A204.1 (cell line): ENCODE results near the gene BICRA.
A peak's percentile ranks its signal among the peaks of the same experiment; 100 is the strongest.
"Not testable (repeated sequence)": the region's sequence is repeated elsewhere in the genome, so short reads cannot be mapped to it uniquely, and the experiment has no call there.

ENCODE experiments used
- FAIRE-seq: peaks from 2 replicates; lab custom pipeline; 2012; peaks lifted over from hg19 to GRCh38; lab: Jason Lieb, UNC

BICRA gene

DNA sequence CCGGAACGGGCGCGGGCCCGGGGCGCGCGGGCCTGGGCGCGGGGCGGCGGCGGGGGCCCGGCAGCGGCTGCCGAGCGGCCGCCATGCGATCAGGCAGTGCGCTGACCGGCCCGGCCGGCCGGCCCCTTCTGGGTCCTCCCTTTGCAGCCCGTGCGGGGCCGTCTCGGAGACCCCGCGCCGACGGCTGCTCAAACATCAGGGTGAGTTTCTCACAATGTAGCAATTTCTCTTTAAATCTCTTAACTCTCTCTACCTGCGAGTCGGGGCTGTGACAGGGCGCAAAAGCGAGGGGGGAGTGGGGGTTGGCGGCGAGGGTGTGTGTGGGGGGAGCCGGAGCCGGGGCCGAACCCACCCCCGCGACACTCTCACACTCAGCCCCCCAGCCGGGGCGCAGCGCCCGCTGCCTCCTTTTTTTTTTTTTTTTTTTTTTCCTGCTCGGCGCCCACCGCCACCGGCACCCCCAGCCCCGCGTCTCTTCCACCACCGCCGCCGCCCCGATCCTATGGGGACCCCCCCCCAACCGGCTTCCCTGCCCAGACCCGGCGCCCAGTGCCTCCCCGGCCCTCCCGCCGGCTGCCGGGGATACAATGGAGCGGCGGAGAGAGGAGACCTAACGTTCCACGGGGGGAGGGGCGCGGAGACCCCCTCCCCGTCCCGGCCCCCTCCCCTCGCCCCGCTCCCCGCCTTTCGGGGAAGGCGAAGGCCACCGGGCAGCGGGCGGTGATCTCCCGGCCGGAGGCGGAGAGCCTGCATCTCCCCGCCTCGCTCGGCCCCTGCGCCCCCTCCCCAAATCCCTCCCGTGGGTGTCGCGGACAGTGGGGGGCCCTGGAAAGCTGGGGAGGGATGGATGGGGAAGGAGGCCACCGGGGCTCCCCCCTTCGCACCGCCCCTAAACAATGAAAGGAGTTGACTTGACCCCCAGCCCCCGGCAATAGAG lies at the start of gene BICRA:
TSS of gene BICRA (plus strand) at position 166 of the 937 bp plus-strand sequence. CDS start 64,441 bp downstream, outside the sequence.
- no peak for FAIRE-seq

DNA sequence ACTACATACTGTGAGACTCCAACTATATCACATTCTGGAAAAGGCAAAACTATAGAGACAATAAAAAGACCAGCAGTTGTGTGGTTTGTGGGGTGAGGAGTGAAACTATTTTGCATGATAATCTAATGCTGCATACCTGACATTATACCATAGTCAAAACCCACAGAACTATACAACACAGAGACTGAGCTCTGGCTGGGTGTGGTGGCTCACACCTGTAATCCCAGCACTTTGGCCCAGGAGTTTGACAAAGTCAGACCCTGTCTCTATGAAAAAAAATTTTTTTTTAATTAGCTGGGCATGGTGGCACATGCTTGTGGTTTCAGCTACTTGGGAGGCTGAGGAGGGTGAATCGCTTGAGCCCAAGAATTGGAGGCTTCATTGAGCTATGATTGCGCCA lies 47.9 kb upstream of the BICRA start:
- no peak for FAIRE-seq

- no peak for FAIRE-seq
Observed at GRCh38 chr19:47561440-47562057, 47.4 kb upstream of the BICRA start.

DNA sequence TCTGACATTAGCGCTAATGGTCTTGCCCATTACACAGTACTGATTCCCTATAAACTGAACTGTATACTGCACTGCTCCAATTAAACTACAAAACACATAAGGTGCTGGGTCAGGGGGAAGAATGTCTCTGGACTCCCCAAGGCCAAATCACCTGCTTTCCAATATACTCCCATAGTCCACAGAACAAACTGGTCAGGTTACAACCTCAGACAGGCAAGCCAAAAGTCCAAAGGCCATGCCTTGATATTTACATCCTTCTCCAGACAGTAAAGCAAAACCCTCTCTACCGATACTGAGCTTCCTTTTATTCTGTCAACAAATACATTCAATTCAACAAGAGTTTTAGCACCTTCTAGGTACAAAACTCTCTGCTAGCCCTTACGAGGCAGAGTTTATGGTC lies 44.9 kb upstream of the BICRA start:
- FAIRE-seq, result no peak

DNA sequence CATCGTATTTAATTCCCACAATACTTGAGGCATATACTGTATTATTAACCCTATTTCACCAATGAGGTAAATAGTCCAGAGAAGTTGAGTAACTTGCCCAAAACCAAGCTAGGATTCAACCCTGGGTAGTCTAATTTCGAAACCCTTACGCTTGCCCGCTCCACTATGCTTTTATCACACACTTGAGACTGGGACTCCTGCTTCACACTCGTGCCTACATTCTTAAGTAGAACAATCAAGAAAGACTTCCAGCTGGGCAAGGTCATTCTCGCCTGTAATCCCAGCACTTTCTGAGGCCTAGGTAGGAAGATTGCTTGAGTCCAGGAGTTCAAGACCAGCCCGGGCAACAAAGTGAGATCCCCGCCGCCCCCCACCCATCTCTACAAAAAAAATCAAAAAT lies 39.6 kb upstream of the BICRA start:
- FAIRE-seq, result no peak

DNA sequence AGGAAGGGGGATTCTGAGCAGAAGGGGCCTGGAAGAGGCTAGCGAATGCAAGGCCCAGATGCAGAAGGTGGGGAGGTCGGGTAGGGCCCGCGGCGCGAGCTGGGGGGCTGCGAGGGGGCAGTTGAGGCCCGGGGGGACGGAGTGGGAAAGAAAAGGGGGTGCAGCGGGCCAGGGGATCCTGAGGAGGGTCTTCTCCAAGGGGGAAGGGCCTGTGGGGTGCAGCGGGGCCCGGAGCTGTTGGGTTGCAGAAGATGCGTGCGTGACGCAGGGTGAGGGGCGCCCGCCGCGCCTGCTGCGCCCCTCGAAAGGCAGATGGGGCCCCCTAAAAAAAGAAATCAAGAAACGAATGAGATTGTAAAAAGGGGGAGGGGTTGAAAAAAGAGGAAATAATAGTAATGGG lies 36.3 kb upstream of the BICRA start:
- no peak for FAIRE-seq

DNA sequence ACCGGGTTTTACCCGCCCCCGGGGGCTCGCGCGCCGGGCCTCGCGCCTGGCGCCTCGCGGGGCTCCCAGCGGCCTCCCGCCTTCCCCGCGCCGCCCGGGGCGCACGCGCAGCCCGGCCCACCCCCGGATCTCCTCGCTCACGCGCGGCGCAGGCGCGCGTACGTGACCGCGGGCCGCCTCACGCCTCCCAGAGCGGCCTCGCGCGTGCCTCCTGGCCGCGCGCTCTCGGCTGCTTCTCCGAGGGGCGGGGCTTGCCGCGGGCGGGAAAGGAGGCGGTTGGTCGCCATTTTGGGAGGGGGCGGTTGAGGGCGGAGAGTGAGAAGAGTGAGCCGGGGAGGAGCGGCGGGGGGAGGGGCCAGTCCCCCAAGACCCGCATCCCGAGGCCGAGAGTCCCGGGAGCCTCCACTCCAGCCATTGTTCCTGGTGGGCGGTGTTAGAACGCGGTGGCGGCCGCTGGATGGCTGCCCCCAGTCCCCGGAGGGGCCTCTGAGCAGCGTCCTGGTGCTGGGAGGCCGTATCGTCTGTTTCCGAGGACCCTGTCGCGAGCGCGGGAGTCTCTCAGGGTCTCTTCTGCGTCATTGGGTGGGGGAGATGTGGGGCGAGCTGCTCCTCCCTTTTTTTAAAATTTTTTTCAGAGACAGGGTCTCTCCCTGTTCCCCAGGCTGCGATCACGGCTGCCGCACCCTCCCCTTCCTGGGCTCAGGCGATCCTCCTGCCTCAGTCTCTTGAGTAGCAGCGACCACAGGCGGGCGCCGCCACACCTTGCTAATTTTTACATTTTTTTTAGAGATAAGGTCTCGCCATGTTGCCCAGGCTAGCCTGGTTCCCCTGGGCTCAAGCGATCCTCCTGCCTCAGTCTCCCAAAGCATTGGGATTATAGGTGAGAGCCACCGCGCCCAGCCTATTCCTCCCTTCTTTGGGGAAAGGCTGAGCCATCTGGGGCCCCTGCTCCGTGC lies 35.6 kb upstream of the BICRA start, which contains the start of gene ZNF541:
TSS of gene ZNF541 (minus strand) at position 78 of the 956 bp plus-strand sequence. CDS start 17,292 bp downstream, outside the sequence.
- FAIRE-seq, result no peak

DNA sequence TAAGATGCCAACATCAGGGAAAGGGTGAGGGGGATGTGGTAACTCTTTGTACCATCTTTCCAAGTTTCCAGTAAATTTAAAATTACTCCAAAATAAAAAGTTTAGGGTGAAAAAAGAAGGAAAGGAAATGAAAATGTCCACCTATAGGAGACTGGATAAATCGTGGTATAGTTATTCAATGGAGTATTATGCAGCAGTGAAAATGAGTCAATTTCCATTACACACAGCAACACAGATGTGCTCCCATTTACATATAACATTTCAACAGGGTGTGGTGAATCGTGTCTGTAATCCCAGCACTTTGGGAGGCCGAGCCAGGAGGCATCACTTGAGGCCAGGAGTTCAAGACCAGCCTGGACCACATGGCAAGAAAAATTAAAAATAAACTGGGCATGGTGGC lies 28.5 kb upstream of the BICRA start:
- FAIRE-seq, result no peak

DNA sequence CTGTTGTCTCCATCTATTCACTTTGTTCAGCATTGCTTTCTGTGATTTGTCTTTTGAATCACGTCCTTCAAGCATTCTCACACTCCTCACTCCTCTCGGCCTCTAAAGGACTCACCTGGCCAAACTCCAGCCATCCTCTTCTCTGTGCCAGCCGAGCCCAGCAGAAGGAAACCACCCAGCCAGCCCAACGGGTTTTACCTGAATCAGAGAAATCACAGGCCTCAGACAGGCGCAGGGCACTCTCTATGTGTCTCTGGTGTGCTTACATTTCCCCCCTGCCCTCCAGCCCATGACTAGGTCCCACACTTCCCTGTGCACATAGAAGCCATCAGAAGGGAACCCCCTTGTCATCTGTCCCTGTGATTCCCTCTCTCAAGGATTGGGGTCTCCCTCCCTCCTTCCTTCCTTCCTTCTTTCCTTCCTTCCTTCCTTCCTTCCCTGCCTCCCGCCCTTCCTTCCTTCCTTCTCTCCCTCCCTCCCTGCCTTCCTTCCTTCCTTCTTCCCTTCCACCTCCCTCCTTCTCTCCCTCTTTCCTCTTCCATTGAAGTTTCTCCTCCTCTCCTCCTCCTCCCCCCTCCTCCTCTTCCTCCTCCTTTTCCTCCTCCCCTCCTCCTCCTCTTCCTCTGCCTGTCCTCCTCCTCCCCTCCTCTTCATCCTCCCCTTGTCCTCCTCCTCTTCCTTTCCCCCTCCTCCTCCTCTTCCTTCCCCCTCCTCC lies 27.2 kb upstream of the BICRA start:
- FAIRE-seq, result no peak

DNA sequence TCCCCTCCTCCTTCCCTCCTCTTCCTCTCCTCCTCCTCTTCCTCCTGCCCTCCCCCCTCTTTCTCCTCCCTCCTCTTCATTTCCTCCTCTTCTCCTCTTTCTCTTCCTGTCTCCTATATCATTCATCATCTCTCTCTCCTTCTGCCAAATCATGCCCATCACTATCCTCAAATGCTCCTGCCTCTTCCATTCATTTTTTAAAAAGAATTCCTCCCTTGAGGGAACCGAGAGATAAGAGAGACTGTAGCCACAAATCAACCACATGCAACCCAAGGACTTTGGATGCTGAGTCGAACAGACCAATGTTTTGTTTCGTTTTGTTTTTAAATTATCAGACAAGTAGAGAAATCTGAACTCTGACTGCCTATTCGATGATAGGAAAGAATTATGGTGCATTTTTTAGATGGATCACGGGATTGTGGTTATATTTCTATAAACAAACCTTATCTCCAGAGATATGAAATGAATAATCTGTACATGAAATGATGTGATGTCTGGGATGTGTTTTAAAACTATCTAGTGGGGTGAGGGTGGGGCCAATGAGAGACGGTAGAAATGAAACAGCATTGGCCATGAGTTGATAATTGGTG lies 26.5 kb upstream of the BICRA start:
- FAIRE-seq, result no peak

GRCh38 chr19:47583161-47583560 lies 25.8 kb upstream of the BICRA start:
- FAIRE-seq, result not testable (repeated sequence)

DNA sequence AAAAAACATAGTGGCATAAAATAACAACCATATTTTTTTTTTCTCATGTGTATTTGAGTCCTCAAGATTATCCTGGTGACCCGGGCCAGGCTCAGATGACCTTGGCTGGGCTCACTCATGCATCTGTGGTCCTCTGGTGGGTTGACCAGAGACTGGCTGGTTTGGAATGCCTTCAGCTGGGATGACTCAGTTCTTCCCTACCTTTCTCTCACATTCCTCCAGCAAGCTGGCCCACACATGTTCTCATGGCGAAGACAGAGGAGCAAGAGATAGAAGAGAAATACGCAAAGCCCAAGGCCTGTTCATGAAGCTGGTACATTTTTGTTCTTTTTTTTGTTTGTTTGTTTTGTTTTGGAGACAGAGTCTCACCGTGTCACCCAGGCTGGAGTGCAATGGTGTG lies 21.6 kb upstream of the BICRA start:
- FAIRE-seq, result no peak

DNA sequence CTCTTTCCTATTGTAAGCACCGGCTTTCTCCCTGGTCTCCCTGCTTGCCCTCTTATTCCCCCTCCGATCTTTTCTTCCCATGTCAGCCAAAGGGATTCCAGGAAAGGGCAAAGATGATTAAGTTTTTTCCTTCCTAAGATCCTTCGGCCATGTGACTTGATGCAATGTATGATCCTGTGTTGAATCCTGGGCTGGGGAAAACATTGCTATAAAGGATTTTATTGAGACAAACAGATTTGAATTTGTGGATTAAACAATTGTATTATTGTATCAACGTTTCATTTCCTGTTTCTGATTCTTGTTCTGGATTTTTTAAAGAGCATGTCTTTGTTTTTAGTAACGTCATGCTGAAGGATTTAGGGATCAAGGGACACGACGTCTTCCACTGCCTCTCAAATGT lies 19.1 kb upstream of the BICRA start:
- FAIRE-seq, result no peak

DNA sequence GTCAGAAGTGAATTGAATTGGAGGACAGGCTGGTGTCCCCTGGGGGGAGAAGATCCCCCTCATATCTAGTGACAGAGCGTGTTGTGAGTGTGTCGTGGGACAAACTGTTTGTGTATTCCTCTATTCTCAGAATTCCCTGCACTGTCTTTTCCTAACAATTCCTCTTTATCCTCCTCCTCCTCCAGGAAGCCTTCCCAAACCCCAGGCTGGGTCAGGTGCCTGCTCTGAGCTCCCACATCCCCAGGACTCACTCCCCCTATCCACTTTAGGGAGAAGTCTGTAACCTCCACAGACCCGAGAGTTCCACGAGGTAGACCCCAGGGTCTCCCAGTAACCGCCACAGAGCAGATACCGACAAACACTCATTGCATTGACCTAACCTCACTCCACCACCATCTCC lies 15.1 kb upstream of the BICRA start:
- FAIRE-seq, result no peak

DNA sequence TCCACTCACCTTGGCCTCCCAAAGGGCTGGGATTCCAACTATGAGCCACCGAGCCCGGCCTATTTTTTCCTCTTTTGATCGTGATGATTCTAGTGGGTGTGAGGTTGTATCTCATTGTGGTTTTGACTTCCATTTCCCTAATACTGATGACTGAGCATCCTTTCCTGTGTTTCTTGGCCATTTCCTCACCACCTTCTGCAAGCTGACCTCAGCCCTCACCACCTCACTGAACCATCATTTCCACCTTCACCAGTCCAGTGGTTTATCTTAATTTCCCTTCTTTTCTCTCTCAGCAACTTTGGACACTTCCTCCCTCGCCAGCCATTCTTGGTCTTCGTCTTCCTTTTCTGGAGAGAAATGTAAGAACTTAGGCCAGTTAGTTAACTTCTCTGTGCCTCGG lies 13.0 kb upstream of the BICRA start:
- no peak for FAIRE-seq

GRCh38 chr19:47598407-47599349 lies 10.3 kb upstream of the BICRA start:
- peak; percentile 95 for FAIRE-seq

GRCh38 chr19:47599671-47600245 lies 9.2 kb upstream of the BICRA start:
- FAIRE-seq, result not testable (repeated sequence)

- peak; percentile 95 for FAIRE-seq
Observed at GRCh38 chr19:47600246-47601179, 8.4 kb upstream of the BICRA start.
